ENCODE measurements around the gene ERO1B.

Gene ERO1B

DNA sequence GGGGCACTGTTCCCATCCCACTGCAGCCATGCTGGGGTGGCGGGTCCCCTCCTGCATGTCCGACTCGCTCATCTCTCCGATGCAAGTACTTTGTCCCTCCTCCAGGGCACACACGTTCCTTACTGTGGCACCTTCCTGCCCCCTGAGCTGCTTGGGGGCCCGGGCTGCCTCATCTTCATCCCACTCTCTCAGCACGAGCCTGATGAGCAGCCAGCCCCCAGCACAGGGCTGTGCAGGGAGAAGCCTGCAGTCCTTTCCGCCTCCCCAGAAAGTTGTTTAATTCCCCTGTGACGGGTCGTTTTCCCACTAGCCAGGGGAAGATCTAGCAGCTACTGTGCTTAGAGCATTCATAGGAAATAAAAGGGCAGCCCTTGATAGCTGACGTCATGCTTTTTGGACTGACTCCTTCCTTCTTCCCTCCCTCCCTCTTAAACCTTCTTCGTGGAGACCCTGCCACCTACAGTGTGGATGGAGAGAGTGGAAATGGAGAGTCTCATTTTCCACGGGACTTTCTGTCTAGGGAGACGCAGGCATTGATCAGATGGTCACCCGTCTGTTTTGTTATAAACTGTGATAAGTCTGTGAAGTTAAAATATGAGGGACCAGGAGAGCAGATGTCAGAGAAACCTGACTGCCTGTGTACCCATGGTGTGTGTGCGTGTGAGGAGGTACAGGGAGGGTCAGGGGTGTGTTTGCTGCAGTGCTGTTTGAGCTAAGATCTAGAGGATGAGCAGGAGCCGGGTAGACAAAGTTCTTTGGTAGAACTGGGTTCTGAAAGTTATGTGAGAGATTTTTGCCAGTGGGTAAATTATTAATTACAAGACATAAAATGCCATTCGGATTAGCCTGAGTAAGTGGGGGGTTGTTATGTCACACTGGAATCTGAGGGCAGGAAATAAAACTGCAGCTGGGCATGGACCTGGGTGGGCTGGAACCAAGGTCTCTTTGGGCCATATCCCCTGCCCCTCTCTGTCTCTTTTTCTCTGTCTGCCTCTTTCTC is 105.1 kb downstream of the ERO1B start:
- DNase-seq = no peak

DNA sequence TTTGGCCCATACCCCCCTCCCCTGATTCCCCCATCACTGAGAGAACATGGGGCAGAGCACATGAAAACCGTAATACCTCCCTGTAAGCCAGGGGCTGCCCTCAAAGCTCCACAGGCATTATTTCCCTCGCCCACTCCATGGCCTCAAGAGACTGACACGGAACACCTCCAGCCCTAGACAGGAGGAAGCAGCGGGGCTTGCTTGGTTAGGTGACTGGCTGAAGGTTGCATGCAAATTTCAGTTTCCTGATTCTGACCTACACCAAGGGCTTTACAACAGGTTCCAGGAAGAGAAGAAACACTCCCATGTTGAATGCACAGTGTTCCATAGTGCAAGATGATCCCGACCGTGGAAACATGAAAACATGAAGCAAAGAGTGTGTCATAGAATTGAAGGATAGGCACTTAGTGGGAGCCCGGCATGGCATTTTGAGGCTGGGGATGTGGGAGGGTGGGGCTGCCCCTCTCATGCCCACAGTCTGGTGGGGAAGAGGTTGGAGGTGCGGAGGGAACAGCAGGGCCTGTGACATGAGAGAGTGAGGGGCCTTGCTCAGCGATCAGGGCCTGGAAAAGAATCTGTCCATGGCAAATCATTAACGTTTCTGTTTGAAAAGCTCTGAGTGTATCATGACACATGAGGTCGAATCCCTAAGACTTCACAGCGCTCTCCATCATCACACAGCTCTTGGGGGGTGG is 106.0 kb downstream of the ERO1B start:
- DNase-seq = no peak

DNA sequence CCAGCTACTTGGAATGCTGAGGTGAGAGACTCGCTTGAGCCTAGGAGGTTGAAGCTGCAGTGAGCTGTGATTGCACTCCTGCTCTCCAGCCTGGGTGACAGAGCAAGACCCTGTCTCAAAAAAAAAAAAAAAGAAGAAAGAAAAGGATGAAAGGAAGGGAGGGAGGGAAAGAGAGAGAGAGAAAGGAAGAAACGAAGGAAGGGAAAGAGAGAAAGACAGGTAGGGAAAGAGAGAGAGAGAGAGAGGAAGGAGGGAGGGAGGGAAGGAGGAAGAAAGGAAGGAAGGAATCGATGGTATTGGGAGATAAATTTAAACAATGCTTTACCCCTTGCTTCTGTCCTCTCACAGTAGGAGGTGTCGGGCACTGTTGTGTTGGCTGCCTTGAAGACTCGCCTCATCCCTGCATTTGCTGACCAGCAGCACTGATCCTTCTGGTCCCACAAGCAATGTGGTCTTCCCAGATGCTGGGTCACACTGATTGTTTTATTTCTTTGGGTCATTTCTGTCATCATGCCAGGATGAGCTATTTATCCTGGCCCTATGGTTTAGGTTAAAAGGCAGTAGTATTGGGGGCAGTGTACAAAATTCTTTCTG is 108.5 kb downstream of the ERO1B start:
- DNase-seq = no peak

DNA sequence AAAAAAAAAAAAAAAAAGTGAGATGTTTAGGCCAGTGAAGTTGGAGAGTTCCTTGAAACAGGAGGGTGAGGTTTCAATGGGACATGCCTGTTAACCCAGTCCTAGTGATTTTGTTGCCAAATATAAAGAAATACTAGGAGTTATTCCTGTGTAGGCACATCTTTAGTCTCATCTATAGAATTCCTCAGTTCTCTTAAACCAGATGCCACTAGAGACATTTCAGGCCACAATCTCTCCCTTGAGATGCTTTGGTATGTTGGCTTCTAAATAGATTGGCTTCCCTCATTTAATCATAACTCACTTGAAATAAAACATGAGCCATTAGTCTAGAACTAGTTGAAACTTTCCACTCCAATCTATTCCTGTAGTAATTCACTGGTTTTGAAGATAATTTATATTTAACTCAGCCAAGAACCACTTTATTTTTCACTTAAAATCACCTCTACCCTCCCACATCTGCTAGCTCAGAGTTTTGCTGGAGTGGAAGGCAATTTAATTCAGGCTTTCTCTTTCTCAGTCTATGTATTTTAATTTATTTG is 109.6 kb downstream of the ERO1B start:
- DNase-seq = no peak

DNA sequence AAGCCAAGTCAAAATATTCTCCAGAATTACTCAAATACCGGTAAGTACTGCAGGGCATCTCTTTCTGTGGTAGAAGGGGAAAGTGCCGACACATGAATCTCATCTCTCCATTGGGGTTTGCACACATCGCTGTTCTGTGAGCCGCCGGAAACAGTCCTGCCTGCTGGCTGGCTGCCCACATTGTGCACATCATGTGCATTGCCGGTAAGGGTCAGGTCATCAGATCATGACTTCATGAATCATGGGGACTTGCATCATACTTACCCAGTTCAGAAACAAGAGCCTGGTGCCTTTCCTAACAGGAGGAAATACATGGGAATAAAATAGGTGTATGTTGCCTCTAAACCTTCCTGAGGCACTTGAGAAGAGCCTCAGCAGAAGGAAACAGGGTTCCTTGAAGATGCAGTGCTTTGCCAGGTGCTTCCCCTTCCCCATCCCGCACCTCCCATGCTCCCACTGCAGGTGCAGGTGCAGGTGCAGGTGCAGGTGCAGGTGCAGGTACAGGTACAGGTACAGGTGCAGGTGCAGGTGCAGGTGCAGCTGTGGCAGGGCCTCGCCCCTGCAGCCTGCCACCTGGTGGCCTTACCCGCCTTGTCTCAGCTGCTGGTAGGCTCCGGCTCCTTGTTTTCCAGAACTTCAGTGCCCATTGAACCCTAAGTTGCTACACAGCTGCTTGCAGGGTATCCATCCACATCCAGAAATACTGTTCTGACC is 112.9 kb downstream of the ERO1B start:
- DNase-seq = peak; percentile 25

DNA sequence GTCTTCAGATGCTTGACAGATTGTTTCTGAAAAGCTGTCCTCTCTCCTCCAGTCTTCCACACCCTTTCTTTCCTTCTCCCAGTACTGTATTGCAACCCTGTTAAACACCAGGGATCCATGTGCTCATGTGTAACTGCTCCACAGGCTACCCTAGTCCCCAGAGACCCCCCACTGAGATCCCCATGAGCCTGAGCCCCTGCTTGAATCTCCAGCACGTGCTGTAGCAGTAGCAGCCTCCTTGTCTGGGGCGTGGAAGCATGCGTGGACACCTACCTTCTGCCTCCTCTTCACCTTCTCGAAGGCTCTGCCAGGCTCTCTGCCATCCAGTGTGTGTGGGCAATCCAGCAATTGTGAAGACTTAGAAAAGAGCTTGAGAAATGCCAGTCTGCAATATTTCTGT is 114.2 kb downstream of the ERO1B start:
- DNase-seq = no peak

DNA sequence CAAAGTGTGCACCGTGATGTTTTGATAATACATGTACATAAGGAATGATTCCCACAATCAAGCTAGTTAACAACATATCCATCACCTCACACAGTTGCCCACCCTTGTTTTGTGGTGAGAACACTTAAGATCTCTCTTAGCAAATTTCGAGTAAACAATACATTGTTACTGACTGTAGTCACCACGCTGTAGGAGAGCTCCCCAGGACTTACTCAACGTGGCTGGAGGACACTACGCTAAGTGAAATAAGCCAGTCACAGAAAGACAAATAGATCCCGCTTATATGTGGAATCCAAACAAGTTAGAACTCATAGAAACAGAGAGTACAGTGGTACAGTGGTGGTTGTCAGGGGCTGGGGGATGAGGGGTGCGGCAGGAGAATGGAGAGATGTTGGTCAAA is 114.6 kb downstream of the ERO1B start:
- DNase-seq = no peak

DNA sequence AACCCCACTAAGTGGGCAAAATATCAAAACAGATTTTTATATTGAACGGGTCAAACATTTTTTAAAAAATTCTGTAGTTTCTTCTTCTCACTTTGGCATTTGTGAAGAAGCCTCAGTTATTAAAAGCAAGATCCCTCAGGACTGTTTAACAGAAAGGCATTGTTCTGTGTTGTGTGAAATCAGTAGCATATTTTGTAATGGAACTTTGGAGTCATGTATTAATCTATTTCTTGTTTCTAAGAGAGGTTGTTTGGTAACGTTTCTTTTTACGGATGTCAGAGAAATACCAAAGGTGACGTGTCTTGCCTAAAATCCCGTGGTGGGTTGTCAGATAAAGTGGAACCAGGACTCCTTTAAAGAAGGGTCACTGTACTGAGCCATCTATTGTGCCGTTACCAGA is 115.7 kb downstream of the ERO1B start:
- no peak for DNase-seq
